Activated gamma-delta T cell (primary cell): ENCODE data around the gene LIPC.

Experiments
- DNase-seq: peaks from one replicate; lab custom pipeline; 2025; lab: John Stamatoyannopoulos, UW

Gene LIPC

GRCh38 chr15:58436552-58436951, 4.8 kb downstream of the LIPC start:
- DNase-seq, result no peak

- DNase-seq, result no peak
Measured at GRCh38 chr15:58437531-58438105, 5.8 kb downstream of the LIPC start.

GRCh38 chr15:58438111-58438510, 6.3 kb downstream of the LIPC start:
- no peak for DNase-seq

GRCh38 chr15:58438956-58439355, 7.2 kb downstream of the LIPC start:
- no peak for DNase-seq

GRCh38 chr15:58440158-58440910, 8.5 kb downstream of the LIPC start:
- no peak for DNase-seq

GRCh38 chr15:58440922-58441321, 9.1 kb downstream of the LIPC start:
- DNase-seq, result no peak

- DNase-seq, result no peak
Measured at GRCh38 chr15:58441376-58442070, 9.7 kb downstream of the LIPC start.

GRCh38 chr15:58442122-58442521, 10.3 kb downstream of the LIPC start:
- no peak for DNase-seq

- no peak for DNase-seq
Measured at GRCh38 chr15:58443308-58443707, 11.5 kb downstream of the LIPC start.

GRCh38 chr15:58444056-58444455, 12.3 kb downstream of the LIPC start:
- DNase-seq, result no peak

- DNase-seq, result no peak
Measured at GRCh38 chr15:58444658-58445332, 13.0 kb downstream of the LIPC start.

- DNase-seq, result no peak
Measured at GRCh38 chr15:58445865-58446264, 14.1 kb downstream of the LIPC start.

- no peak for DNase-seq
Measured at GRCh38 chr15:58446521-58446920, 14.7 kb downstream of the LIPC start.

- no peak for DNase-seq
Measured at GRCh38 chr15:58447271-58448010, 15.7 kb downstream of the LIPC start.

- DNase-seq, result no peak
Measured at GRCh38 chr15:58448331-58448730, 16.5 kb downstream of the LIPC start.

GRCh38 chr15:58448906-58449305, 17.1 kb downstream of the LIPC start:
- no peak for DNase-seq

- no peak for DNase-seq
Measured at GRCh38 chr15:58451826-58452225, 20.0 kb downstream of the LIPC start.

GRCh38 chr15:58452775-58453174, 21.0 kb downstream of the LIPC start:
- no peak for DNase-seq

GRCh38 chr15:58453931-58454793, 22.4 kb downstream of the LIPC start:
- DNase-seq, result no peak

GRCh38 chr15:58454950-58455401, 23.2 kb downstream of the LIPC start:
- DNase-seq, result no peak

- no peak for DNase-seq
Measured at GRCh38 chr15:58457466-58457965, 25.7 kb downstream of the LIPC start.
